CD4-positive, alpha-beta memory T cell (primary cell): ENCODE results near the gene INPP5A. TPM values are rescaled to one million over a fixed set of nuclear protein-coding genes. Genes with fewer than 3 reads are reported as not detected.

Experiments used
- CTCF ChIA-PET: fragments of 350-600 bp; sonication (Branson Sonifier 250); formaldehyde crosslinking; loops from one replicate; lab custom pipeline; 2021; ENCODE audit warnings: inconsistent platforms; ENCODE audit not compliant: partially characterized antibody; lab: Charles Lee
- POLR2A ChIA-PET: fragments of 350-600 bp; sonication (Branson Sonifier 250); formaldehyde crosslinking; loops from one replicate; lab custom pipeline; 2021; ENCODE audit not compliant: partially characterized antibody; lab: Charles Lee
- DNase-seq, 5 donors: peaks; one replicate each; pipeline versions ENCODE4 v3.0.0 to v3.0.0-alpha.2; 2020 to 2022; ENCODE audit warnings: mixed read lengths in 1 of 5
- H3K27ac ChIP-seq: one replicate; pipeline ENCODE4 v1.7.0; 2013; ENCODE audit warnings: low read depth, low read length
- H3K27me3 ChIP-seq: 2 replicates; pipeline ENCODE4 v1.7.0; 2013; ENCODE audit warnings: mild to moderate bottlenecking, low read length, moderate library complexity; ENCODE audit not compliant: insufficient read depth
- H3K36me3 ChIP-seq: 2 replicates; pipeline ENCODE4 v1.7.0; 2013; ENCODE audit warnings: mild to moderate bottlenecking, low read length, moderate library complexity; ENCODE audit not compliant: insufficient read depth
- H3K4me1 ChIP-seq: 2 replicates; pipeline ENCODE4 v1.7.0; 2013; ENCODE audit warnings: mild to moderate bottlenecking, low read length, moderate library complexity; ENCODE audit not compliant: insufficient read depth
- H3K4me3 ChIP-seq, 2 donors: one replicate each; pipeline ENCODE4 v1.7.0; 2013; ENCODE audit warnings: low read length in 2 of 2, mild to moderate bottlenecking in 1 of 2
- H3K9me3 ChIP-seq, 2 donors: one replicate each; pipeline ENCODE4 v1.7.0; 2013; ENCODE audit warnings: low read length in 2 of 2, control low read depth in 1 of 2; ENCODE audit not compliant: control insufficient read depth in 1 of 2
- H3K27ac Mint-ChIP-seq, 7 donors: one replicate each; pipeline ENCODE4 v1.8.0; 2020 to 2021; ENCODE audit warnings: mixed read lengths in 7 of 7, mild to moderate bottlenecking in 6 of 7, inconsistent platforms in 3 of 7, moderate library complexity in 3 of 7
- H3K27me3 Mint-ChIP-seq, 2 donors: one replicate each; pipeline ENCODE4 v1.8.0; 2020 to 2021; ENCODE audit warnings: mixed read lengths in 2 of 2
- H3K36me3 Mint-ChIP-seq, 2 donors: one replicate each; pipeline ENCODE4 v1.8.0; 2020 to 2021; ENCODE audit warnings: mixed read lengths in 2 of 2, inconsistent platforms in 1 of 2, mild to moderate bottlenecking in 1 of 2
- H3K4me1 Mint-ChIP-seq, 4 donors: one replicate each; pipeline ENCODE4 v1.8.0; 2020 to 2021; ENCODE audit warnings: mixed read lengths in 4 of 4, mild to moderate bottlenecking in 1 of 4
- H3K4me3 Mint-ChIP-seq, 8 donors: one replicate each; pipeline ENCODE4 v1.8.0; 2020 to 2021; ENCODE audit warnings: mixed read lengths in 8 of 8, mild to moderate bottlenecking in 7 of 8, moderate library complexity in 6 of 8, inconsistent platforms in 3 of 8
- H3K9me3 Mint-ChIP-seq, 8 donors: one replicate each; pipeline ENCODE4 v1.8.0; 2020 to 2021; ENCODE audit warnings: mixed read lengths in 8 of 8, mild to moderate bottlenecking in 5 of 8, inconsistent platforms in 3 of 8, moderate library complexity in 1 of 8
- intact Hi-C: fragments of 100-400 bp; cut with micrococcal nuclease; formaldehyde crosslinking; loops from one replicate; pipeline ENCODE4 v1.15.1; 2023
- polyA plus RNA-seq, 2 donors: library from polyadenylated mRNA; unstranded; fragments of 300-500 nt; fragmentation: Illumina TruSeq; gene quantifications; one replicate each; pipeline ENCODE4 v1.2.3, GENCODE V29; 2021
- total RNA-seq, 2 experiments: library from RNA; stranded (reverse); gene quantifications; one replicate each; pipeline ENCODE4 v1.2.3, GENCODE V29; 2021

The INPP5A gene
- total and polyA plus RNA-seq, 4 experiments from 2014 or later = 0.61 to 19.3 (median 10.8) TPM

GRCh38 chr10:132590094-132590751 is 52.6 kb downstream of the INPP5A start:
- Histone ChIP-seq H3K27me3 (no peaks in the 10 kb centered on the region), H3K27ac (no peak overlapping the region), H3K36me3 (no peaks in the 10 kb centered on the region), H3K9me3 (no peaks in the 10 kb centered on the region), H3K4me3 (no peak overlapping the region), H3K4me1 (peaks cover 33% of the 10 kb centered on the region)
- Mint-ChIP-seq H3K27me3 (no peaks in the 10 kb centered on the region), H3K36me3 (peaks cover 0 to 14% of the 10 kb centered on the region in 2 donors), H3K4me1 (peaks cover 33 to 80% (median 58%) of the 10 kb centered on the region in 4 donors), H3K27ac (no peak overlapping the region), H3K4me3 (no peak overlapping the region), H3K9me3 (peaks cover 0 to 4% (median 0%) of the 10 kb centered on the region in 8 donors)
- intact Hi-C loops = no loop called here
- DNase-seq = no peak
- ChIA-PET POLR2A (no interaction called here), CTCF (no interaction called here)

GRCh38 chr10:132590752-132591121 is 53.1 kb downstream of the INPP5A start:
- DNase-seq = no peak
- peaks cover 35 to 85% (median 61%) of the 10 kb centered on the region in 4 donors for H3K4me1 Mint-ChIP-seq
- no peak overlapping the region for H3K27ac ChIP-seq
- CTCF ChIA-PET = no interaction called here
- H3K4me3 ChIP-seq = no peak overlapping the region
- H3K27me3 ChIP-seq = no peaks in the 10 kb centered on the region
- H3K36me3 Mint-ChIP-seq = peaks cover 0 to 14% of the 10 kb centered on the region in 2 donors
- intact Hi-C loops = no loop called here
- POLR2A ChIA-PET = no interaction called here
- no peaks in the 10 kb centered on the region for H3K9me3 ChIP-seq
- H3K27me3 Mint-ChIP-seq = no peaks in the 10 kb centered on the region
- H3K36me3 ChIP-seq = no peaks in the 10 kb centered on the region
- H3K27ac Mint-ChIP-seq = no peak overlapping the region
- peaks cover 33% of the 10 kb centered on the region for H3K4me1 ChIP-seq
- H3K4me3 Mint-ChIP-seq = no peak overlapping the region
- peaks cover 0 to 4% (median 0%) of the 10 kb centered on the region in 8 donors for H3K9me3 Mint-ChIP-seq

GRCh38 chr10:132591166-132591971 is 53.8 kb downstream of the INPP5A start:
- H3K4me1 ChIP-seq = peaks cover 33% of the 10 kb centered on the region

DNA sequence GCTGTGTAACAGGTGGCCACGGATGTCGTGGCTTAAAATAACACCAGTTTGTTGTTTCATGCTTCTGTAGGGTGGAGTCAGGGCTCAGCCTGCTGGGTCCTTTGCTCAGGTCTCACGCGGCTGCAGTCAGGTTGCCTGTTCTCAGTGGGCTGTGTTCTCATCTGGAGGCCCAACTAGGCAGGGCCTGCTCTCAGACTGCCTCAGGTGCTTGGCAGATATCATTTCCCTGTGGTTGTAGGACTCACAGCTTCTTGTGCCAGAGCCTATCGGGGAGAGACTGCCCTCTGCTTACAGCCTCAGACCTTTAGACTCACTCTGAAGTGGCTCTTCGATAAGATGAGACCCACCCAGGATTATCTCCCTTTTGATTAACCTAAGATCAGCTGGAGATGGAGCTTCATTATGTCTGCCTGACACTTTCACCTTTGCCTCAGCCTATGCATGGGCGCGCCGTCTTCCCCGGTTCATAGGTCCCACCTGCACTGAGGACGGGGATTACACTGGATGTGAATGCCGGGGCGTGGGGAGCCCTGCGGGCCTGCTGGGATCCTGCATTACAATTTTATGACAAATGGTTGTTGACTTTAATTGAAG is 55.3 kb downstream of the INPP5A start:
- Mint-ChIP-seq H3K27ac (peak overlapping the region in 4 of 7 donors; percentile 17 to 58 (median 55)), H3K9me3 (peaks cover 0 to 4% (median 0%) of the 10 kb centered on the region in 8 donors), H3K4me1 (peaks cover 38 to 84% (median 59%) of the 10 kb centered on the region in 4 donors), H3K27me3 (no peaks in the 10 kb centered on the region), H3K4me3 (peak overlapping the region in 2 of 8 donors; percentile 23 to 70), H3K36me3 (peaks cover 0 to 10% of the 10 kb centered on the region in 2 donors)
- no peaks in the 10 kb centered on the region for H3K36me3 ChIP-seq
- H3K9me3 ChIP-seq = no peaks in the 10 kb centered on the region
- ChIA-PET POLR2A (interaction anchor here (1.7 kb wide), 1 partner anchor 54 kb away, joined by 3 read pairs; no protein-coding TSS in a partner anchor), CTCF (no interaction called here)
- DNase-seq = no peak
- H3K4me3 ChIP-seq = no peak overlapping the region
- H3K27me3 ChIP-seq = no peaks in the 10 kb centered on the region
- H3K27ac ChIP-seq = no peak overlapping the region
- intact Hi-C loops = no loop called here
- H3K4me1 ChIP-seq = peaks cover 32% of the 10 kb centered on the region

More at GRCh38 chr10:132591166-132591971, 53.8 kb downstream of the INPP5A start:
- no peaks in the 10 kb centered on the region for H3K27me3 Mint-ChIP-seq
- ChIA-PET CTCF (interaction anchor here (1.0 kb wide), 1 partner anchor 51 kb away, joined by 3 read pairs; no protein-coding TSS in a partner anchor), POLR2A (no interaction called here)
- peak overlapping the region in 1 of 7 donors; percentile 30 for H3K27ac Mint-ChIP-seq
- Histone ChIP-seq H3K27me3 (no peaks in the 10 kb centered on the region), H3K4me3 (no peak overlapping the region), H3K9me3 (no peaks in the 10 kb centered on the region), H3K27ac (no peak overlapping the region), H3K36me3 (no peaks in the 10 kb centered on the region)
- DNase-seq = no peak
- peaks cover 38 to 87% (median 63%) of the 10 kb centered on the region in 4 donors for H3K4me1 Mint-ChIP-seq
- peaks cover 0 to 13% of the 10 kb centered on the region in 2 donors for H3K36me3 Mint-ChIP-seq
- intact Hi-C loops = no loop called here
- H3K4me3 Mint-ChIP-seq = peak overlapping the region in 2 of 8 donors; percentile 28 to 48
- peaks cover 0 to 4% (median 0%) of the 10 kb centered on the region in 8 donors for H3K9me3 Mint-ChIP-seq

- Mint-ChIP-seq H3K9me3 (peaks cover 0 to 5% (median 0%) of the 10 kb centered on the region in 8 donors), H3K27ac (peak overlapping the region in 5 of 7 donors; percentile 17 to 58 (median 57)), H3K36me3 (peaks cover 0 to 13% of the 10 kb centered on the region in 2 donors), H3K4me1 (peaks cover 39 to 83% (median 56%) of the 10 kb centered on the region in 4 donors), H3K4me3 (peak overlapping the region in 7 of 8 donors; percentile 2 to 70 (median 41)), H3K27me3 (no peaks in the 10 kb centered on the region)
- intact Hi-C loops = no loop called here
- POLR2A ChIA-PET = interaction anchor here (1.7 kb wide), 1 partner anchor 55 kb away, joined by 3 read pairs; no protein-coding TSS in a partner anchor
- DNase-seq = peak in 1 of 5 donors; percentile 21
- Histone ChIP-seq H3K4me3 (no peak overlapping the region), H3K36me3 (no peaks in the 10 kb centered on the region), H3K9me3 (no peaks in the 10 kb centered on the region), H3K4me1 (peaks cover 27% of the 10 kb centered on the region), H3K27me3 (no peaks in the 10 kb centered on the region), H3K27ac (no peak overlapping the region)
- CTCF ChIA-PET = no interaction called here
These were observed 55.8 kb downstream of the INPP5A start for GRCh38 chr10:132593389-132593788.

GRCh38 chr10:132593900-132594876 is 56.6 kb downstream of the INPP5A start:
- H3K27ac Mint-ChIP-seq = peak overlapping the region in 6 of 7 donors; percentile 0 to 58 (median 36)
- Histone ChIP-seq H3K9me3 (no peaks in the 10 kb centered on the region), H3K27ac (no peak overlapping the region), H3K27me3 (no peaks in the 10 kb centered on the region), H3K36me3 (no peaks in the 10 kb centered on the region), H3K4me3 (no peak overlapping the region), H3K4me1 (peaks cover 22% of the 10 kb centered on the region)
- no peak for DNase-seq
- peak overlapping the region in 6 of 8 donors; percentile 28 to 70 (median 47) for H3K4me3 Mint-ChIP-seq
- no peaks in the 10 kb centered on the region for H3K27me3 Mint-ChIP-seq
- CTCF ChIA-PET = no interaction called here
- intact Hi-C loops = no loop called here
- peaks cover 0 to 13% (median 0%) of the 10 kb centered on the region in 8 donors for H3K9me3 Mint-ChIP-seq
- peaks cover 36 to 78% (median 54%) of the 10 kb centered on the region in 4 donors for H3K4me1 Mint-ChIP-seq
- POLR2A ChIA-PET = interaction anchor here (1.7 kb wide), 1 partner anchor 56 kb away, joined by 3 read pairs; no protein-coding TSS in a partner anchor
- H3K36me3 Mint-ChIP-seq = peaks cover 0 to 17% of the 10 kb centered on the region in 2 donors
